GM18526 (cell line): ENCODE data around the gene IL10.
A peak's percentile ranks its signal among the peaks of the same experiment; 100 is the strongest.

ENCODE experiments used
- POLR2A ChIP-seq: IDR thresholded peaks from 3 replicates; pipeline ENCODE4 v1.6.1; 2011; ENCODE audit not compliant: insufficient read length; ENCODE audit errors: extremely low read depth

The IL10 gene

DNA sequence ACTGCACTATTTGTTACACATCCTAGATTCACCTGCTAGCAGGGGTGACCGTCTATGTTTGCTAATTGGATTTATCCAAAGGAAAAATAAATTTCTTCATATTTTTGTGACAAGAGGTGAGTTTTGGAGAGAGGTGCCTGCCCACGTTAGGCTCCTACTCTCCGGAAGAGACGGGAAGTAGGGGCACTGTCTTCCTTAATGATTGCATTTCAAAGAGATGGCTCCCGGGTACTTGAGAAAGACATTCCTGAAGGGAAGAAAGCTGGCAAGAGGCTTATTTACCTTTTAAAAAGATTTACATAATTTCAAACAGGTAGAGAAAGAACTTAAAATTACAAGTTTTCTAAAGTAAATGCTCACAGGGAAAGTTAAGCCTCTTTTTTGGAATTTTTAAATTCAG is 20.4 kb downstream of the IL10 start:
- no peak for TF ChIP-seq POLR2A

DNA sequence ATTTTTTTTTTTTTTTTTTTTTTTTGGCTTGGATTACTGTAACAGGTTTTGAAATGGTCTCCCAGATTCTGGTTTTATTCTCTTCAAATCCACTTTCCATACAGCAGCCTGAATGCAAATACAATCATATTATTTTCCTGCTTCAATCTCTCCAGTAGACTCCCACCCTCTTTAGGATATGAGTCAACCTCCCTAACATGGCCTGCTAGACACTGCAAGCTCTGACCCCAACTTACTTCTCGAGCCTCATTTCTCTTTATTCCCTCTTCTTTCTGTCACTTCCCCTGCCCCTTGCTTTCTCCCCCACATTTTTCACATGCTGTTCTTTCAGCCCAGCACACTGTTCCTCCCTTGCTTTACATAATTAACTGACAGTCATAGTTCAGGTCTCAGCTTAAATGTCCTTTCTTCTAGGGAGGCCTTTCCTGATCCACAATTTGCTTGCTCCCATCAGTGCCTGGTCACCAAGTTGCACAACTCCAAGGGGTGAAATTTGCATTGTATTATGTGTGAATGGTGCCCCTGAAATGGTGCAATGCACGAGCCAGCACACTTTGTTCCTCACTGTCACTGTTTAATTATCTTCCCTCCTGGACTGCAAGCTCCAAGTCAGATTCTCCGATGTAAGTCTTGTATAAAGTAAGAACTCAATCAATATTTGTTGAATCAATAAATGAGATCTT is 23.8 kb downstream of the IL10 start:
- TF ChIP-seq POLR2A, result no peak

DNA sequence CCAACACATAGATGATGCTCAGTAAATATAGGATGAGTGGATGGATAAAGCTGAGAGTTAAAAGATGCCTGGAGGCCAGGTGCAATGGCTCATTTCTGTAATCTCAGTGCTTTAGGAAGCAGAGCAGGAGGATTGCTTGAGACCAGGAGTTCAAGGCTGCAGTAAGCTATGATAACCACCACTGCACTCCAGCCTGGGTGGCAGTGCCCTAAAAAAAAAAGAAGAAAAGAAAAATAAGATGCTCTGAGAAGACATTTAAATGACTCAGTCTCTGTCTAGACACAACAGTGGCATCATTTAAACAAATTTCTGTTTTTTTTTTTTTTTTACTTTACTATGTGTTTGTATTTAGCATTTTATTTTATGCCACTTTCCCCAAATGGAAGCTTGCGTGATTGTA is 27.0 kb downstream of the IL10 start:
- no peak for TF ChIP-seq POLR2A

DNA sequence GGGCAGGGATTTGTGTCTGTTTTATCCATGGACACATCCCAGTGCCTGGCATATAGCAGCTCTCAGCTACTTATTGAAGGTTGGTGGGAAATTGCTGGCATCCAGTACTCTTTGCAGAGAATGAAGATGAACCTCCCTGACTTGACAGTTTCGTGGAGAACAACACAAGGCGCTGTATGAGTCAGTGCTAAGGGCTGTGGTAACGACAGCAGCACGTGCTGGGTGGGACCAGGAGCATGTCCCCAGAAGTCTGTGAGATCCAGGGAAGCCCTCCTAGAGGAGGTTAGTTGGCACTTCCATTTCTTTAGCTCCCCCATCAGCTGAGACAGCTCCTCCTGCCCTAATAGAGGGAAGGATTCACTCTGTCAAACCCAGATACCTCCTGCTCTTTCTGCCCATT is 27.6 kb downstream of the IL10 start:
- TF ChIP-seq POLR2A, result no peak

DNA sequence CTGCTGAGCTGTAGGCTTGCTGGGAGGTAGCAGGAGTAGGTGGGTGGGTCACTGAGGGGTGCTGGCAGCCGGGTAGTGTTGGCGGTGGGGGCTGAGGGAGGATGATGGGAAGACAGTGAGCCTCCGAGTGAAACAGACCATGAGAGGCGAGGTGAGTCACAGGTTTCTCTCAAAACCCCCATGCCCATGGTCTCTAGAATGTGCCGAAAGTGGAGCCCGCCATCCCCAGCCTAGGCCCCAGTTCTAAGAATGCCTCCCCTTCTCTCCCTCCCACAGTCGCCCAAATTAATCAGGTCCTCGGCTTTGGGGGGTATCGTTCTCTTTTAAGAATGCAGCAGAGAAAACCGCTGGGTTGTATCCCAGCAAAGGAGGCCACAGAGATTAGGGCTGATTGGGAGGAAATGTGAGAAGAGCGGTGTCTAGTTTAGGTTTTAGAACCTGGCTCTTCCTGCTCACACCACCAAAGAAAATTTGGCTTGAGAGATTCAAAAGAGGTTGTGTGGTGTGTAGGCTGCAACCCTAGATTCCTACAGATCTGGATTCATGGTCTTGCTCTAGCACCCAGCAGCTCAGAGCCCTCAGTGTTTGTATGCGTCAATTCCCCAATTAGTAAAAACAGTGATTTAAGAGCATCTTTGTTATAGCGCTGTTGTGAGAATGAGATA is 29.4 kb downstream of the IL10 start:
- no peak for TF ChIP-seq POLR2A

DNA sequence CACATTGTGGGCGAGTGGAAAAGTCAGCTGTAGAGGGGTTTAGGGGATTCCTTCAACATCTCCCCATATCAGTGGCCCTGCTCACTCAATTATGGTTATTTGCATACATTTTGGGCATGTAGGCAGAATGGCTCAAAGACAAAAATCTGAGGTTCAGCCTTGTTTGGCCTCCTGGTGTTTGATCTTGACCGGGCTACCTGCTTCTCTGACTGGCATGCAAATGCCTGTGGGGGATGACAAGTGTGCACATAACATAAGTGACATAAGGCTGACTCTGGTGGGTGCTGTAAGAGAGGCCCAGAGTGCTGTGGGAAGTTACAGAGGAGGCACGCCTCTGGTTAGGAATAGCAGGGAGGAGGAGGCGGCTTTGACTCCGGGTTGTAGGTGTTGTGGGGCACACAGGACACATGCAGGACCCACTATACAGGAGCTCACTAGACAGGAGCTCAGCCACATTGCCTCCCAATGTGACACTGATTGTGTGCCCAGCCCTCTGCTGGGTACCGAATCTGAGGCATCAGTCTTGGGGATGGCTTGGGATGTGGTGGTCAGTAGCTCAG is 31.1 kb downstream of the IL10 start:
- TF ChIP-seq POLR2A, result peak; percentile 23

DNA sequence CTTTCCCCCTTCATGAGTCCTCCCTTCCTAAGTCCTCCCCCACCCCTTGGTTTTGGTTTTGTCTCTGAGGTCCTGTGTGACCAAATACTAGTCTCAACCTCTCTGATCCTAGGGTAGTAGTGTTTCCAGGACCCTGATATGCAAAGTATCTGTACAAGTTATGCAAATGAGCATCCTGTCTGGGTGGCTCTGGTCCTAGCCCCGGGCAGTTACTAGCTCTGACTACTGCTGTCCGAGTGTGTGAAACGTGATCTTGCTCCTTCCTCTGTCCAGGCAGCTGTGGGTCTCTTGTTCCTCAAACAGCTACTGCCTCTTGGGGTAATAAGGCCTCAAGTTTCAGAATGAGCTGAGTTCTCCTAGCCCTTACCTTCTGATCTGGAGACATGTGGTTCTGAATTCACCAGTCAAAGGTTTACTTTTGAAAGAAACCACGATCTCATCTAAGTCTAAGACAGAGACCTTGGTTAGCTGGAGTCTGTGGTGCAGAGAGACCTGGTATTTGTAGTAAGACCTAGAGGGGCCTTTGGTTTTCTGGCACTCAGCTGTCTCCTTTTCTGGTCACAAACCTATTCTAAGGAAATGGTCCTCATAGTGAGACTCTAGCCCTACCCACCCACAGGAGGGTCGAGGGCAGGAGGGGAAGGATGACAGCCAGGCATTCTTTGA is 32.8 kb downstream of the IL10 start:
- TF ChIP-seq POLR2A, result peak; percentile 49

DNA sequence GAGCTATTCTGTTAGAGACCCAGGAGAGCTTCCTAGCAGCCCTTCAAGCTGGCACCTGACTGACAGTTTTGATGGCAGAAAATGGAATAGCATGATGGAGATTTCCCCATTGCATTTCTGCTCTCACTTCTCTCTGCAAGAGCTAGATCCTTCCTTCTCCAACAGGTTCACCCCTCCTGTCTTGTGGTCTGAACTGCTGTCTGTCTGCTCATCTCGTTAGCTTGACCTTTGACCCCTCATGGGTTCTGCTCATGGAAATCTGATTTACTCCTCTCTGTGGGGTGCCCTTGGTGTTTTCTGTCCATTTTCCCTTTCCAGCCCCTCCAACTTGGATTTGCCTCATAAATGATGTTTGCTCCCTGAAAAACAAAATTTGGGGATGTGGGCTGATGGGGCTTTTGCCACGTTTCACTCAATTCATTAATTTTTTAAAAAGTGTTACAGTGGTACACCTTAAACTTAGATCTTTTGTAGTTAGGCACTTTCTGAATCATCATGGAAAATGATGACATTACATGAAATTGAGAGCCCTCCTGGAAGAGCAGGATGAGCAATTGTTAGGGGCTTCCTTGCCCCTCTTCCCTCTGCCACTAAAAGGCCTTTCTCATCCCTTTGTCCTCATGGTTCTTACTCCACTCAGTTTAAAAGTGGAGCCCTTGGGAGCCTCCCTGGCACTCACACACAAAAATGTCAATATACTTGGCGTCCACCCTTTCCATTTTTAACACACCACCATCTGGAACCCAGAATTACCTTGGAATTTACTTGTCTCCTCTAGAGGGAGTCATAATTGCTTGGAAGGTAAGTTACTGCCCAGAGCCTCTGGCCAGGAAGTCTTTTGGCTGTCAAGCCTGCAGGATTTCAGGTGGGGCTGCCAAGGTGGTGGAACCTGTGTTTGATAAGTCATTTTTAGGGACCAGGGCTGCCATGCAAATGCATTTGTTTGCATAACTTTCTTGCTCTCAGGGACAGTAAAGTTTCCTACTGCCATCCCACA is 33.6 kb downstream of the IL10 start:
- no peak for TF ChIP-seq POLR2A

DNA sequence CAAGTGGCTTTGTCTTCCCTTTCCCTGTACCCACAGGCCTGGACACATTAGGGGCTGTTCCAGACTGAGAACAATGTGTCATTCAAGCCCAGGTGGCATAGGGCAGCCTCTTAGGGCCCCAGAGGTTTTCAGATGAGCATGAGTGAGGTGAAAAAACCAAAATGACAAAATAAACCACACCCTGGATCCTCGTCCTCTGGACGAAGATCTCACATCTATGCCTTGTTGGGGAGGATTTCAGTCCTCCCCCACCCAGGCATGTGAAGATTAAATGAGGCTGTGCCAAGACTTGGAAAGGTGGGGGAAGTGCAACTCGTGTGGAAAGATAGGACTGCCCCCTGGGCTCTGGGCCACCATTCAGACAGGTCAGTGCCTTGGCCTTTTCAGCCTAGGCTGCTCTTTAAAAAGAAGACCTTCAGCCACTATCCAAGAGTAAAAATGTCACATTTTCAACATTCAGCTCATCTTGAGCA is 34.5 kb downstream of the IL10 start:
- TF ChIP-seq POLR2A, result no peak

DNA sequence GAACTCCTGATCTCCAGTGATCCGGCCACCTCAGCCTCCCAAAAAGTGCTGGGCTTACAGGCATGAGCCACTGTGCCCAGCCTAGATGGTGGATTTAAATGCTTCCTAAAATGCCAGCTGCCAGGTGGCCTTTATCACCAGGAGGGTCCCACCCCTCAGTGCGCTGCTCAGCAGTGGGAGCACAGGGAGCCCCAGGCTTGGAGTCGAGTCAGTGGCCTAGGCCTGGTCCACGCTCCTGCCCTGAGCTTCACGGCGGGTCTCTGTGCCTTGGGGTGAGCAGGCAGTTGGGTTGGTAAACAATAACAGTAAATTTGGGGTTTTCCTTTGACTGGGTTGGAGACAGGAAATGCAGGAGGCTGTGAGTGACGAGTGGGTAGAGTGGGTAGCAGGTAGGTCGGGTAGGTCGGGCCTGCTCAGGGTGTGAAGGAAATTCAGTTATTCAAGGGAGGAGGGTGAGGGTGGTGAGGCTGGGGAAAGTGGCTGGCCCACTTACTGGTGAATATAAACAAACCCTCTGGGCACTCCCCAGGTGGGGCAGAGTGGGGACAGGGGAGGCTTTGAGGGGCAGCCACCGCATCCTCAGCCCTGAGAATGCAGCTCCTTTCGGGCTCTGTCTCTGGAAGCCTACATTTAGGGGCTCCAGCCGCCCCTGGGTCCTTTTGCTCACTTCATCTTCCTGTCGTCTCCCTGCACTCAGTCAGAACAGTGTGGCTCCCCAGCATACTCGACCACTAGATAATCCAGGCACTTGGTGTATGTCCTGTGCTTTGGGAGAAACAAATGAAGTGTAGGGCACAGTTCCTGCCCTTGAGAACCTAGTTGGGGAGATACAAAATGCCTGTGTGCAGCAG is 35.2 kb downstream of the IL10 start:
- TF ChIP-seq POLR2A, result no peak

DNA sequence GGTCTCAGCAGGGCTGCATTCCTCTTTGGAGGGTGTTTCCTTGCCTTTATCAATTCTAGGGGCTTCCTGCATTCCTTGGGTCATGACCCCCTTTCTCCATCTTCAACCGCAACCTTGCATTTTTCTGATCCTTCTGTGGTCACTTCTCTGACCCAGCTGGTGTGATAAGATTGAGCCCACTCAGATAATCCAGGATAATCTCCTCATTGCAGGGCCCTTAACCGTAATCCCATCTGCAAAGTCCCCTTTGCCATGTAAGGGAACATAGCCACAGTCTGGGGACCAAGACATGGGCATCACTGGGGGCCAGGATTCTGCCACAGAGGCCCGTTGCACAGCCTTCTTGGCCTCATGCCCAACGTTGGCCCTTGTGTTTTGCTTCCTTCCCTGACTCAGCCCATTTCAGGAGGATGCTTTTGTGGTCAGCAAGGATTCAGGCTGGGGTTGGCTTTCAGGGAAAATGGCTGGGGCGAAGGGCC is 36.7 kb downstream of the IL10 start:
- TF ChIP-seq POLR2A, result no peak

DNA sequence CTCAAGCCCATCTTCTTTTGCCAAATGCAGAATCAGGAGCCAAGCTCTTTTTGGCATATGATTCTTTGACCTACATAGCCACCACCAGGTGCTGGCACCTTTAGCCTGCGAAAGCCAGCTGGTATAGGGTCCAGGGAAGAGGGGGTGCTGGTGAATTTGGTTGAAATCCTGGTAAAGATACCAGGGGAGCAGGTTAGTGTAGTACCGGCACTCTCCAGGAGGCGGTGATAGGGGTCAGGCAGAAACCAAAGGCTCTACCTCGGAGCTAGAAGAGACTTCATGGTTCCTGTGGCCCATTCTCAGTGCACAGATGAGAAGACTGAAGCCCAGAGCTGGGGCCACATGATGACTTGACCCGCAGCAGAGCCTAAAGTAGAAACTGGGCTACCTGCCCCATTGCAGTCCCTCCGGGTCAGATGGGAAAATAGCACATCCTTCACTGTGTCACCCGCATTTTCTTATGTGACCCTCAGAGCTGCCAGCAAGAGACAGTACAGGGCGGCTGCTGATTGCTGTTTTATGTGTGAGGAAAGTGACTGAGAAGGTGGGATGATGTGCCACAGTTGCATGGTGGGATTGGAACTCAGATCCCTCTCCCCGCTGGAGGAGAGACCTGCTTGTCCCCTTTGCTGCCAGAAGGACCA is 37.7 kb downstream of the IL10 start:
- no peak for TF ChIP-seq POLR2A

DNA sequence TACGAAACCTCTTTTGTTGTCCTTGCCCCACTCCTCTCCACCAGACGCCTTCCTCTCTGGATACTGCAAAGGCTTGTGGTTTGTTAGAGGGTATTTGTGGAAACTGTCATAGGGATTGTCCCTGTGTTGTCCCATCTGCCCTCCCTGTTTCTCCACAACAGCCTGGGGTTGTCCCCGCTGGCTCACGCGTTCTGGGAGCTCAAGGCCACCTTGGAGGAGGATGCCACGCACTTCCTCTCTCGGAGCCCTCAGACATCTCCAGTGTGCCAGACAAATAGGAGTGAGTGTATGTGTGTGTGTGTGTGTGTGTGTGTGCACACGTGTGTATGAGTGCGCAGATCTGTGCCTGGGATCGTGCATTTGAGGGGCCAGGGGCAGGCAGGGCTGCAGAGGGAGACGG is 39.3 kb downstream of the IL10 start:
- no peak for TF ChIP-seq POLR2A

DNA sequence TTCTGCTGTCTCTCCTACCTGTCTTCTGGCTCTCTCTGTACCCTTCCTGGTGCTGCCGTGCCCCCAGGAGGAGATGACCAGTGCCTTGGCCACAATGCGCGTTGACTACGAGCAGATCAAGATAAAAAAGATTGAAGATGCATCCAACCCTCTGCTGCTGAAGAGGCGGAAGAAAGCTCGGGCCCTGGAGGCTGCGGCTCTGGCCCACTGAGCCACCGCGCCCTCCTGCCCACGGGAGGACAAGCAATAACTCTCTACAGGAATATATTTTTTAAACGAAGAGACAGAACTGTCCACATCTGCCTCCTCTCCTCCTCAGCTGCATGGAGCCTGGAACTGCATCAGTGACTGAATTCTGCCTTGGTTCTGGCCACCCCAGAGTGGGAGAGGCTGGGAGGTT is 39.8 kb downstream of the IL10 start:
- no peak for TF ChIP-seq POLR2A

DNA sequence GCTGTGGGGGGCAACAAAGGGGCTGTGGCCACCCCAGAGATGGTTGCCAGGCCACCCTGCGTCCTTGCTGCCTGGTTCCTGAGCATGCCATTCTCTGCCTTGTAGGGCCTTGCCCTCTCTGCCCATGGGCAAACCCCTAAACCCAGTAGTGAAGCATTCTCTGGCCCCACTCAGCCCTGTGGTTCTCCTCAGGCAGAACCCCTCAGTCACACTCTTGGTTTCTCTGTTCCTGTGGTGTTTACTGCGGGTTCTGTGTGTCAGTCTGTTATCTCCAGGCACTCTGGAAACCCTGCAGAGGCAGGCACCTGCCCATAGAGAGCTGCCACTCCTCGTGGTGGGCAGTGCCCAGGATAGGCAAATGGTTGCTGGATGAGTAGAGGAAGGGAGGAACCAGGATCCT is 42.8 kb downstream of the IL10 start:
- TF ChIP-seq POLR2A, result no peak
